ENCODE measurements around the gene MED26. TPM values are rescaled to one million over a fixed set of nuclear protein-coding genes. Genes with fewer than 3 reads are reported as not detected.

Gene MED26
- total and polyA plus RNA-seq, 10 of the 15 experiments (the other 5 are each of a cell fraction or from before 2014, with no cell fraction given): 1.1 to 21.4 (median 9.7) TPM

DNA sequence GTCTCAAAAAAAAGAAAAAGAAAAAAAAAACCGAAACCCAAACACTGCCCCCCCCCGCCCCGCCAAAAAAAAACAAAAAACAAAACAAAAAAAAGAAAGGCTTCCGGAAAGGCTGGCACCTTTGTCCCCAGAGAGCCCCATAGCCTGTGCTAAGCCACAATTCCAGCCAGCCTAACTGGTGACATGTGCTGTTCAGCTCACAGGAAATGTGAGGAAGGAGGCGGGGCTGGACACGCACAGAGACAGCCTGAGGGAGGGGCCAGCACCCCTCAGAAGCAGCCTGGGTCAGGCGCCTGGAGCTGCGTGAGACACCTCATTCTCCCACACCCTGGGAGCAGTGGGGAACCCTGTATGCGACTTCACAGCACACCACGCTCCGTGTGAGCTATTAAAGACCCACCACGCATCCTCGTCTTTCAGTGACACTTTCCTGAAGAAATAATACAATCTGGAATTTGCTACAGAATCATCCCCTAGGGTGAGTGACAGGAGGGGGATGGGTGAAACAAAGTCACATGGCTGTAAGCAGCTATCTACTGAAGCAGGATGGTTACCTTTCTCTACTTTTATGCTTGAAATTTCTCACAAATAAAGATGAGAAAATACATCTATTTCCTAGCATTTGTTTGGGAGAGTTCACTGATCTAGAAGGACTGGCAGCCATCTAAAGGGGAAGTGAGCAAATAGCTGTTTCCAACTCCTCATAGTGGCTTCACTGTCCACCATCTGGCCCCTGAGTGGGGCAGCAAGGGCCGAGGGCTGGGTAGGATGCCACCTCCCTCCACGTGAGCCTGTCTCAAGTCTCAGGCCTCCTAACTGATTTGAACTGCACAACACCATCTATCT lies 43.5 kb downstream of the MED26 start (continued):
- TF ChIP-seq, protein P1, sequence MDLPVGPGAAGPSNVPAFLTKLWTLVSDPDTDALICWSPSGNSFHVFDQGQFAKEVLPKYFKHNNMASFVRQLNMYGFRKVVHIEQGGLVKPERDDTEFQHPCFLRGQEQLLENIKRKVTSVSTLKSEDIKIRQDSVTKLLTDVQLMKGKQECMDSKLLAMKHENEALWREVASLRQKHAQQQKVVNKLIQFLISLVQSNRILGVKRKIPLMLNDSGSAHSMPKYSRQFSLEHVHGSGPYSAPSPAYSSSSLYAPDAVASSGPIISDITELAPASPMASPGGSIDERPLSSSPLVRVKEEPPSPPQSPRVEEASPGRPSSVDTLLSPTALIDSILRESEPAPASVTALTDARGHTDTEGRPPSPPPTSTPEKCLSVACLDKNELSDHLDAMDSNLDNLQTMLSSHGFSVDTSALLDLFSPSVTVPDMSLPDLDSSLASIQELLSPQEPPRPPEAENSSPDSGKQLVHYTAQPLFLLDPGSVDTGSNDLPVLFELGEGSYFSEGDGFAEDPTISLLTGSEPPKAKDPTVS (IDR thresholded peaks at IDR 0.05; ENCODE audit: low read depth, low read length): no peak
- no peak for TF ChIP-seq IRF4 (IDR thresholded peaks at IDR 0.05; ENCODE audit: low read depth, low read length)
- TF ChIP-seq, protein P2, sequence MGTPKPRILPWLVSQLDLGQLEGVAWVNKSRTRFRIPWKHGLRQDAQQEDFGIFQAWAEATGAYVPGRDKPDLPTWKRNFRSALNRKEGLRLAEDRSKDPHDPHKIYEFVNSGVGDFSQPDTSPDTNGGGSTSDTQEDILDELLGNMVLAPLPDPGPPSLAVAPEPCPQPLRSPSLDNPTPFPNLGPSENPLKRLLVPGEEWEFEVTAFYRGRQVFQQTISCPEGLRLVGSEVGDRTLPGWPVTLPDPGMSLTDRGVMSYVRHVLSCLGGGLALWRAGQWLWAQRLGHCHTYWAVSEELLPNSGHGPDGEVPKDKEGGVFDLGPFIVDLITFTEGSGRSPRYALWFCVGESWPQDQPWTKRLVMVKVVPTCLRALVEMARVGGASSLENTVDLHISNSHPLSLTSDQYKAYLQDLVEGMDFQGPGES (IDR thresholded peaks at IDR 0.05): no peak
- peak; percentile 31; the same call in 1 of the 2 replicates for TF ChIP-seq SREBF2 (IDR thresholded peaks at IDR 0.05; ENCODE audit: low read length)
- TF ChIP-seq RB1 (IDR thresholded peaks at IDR 0.05; ENCODE audit: borderline replicate concordance): 0 out of 2 replicates have a peak, but pooled peaks have one; percentile 60
- TF ChIP-seq, protein P3, sequence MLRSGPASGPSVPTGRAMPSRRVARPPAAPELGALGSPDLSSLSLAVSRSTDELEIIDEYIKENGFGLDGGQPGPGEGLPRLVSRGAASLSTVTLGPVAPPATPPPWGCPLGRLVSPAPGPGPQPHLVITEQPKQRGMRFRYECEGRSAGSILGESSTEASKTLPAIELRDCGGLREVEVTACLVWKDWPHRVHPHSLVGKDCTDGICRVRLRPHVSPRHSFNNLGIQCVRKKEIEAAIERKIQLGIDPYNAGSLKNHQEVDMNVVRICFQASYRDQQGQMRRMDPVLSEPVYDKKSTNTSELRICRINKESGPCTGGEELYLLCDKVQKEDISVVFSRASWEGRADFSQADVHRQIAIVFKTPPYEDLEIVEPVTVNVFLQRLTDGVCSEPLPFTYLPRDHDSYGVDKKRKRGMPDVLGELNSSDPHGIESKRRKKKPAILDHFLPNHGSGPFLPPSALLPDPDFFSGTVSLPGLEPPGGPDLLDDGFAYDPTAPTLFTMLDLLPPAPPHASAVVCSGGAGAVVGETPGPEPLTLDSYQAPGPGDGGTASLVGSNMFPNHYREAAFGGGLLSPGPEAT (IDR thresholded peaks at IDR 0.05; ENCODE audit: low read depth): peak; percentile 93
- TF ChIP-seq, protein P4, sequence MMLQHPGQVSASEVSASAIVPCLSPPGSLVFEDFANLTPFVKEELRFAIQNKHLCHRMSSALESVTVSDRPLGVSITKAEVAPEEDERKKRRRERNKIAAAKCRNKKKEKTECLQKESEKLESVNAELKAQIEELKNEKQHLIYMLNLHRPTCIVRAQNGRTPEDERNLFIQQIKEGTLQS (IDR thresholded peaks at IDR 0.05; ENCODE audit: borderline replicate concordance, extremely low read depth, low read depth, low read length): no peak
- peak; percentile 93 for TF ChIP-seq BHLHE40 (IDR thresholded peaks at IDR 0.05; ENCODE audit: borderline replicate concordance in 1 of 2, low read depth in 2 of 2, low read length in 1 of 2)
- TF ChIP-seq CREM (IDR thresholded peaks at IDR 0.05; ENCODE audit: low read depth): peak; percentile 61
- TF ChIP-seq NR2F1 (conservative IDR thresholded peaks at IDR 0.05): peak; percentile 28; the same call in 1 of the 2 replicates
- TF ChIP-seq, protein P5, sequence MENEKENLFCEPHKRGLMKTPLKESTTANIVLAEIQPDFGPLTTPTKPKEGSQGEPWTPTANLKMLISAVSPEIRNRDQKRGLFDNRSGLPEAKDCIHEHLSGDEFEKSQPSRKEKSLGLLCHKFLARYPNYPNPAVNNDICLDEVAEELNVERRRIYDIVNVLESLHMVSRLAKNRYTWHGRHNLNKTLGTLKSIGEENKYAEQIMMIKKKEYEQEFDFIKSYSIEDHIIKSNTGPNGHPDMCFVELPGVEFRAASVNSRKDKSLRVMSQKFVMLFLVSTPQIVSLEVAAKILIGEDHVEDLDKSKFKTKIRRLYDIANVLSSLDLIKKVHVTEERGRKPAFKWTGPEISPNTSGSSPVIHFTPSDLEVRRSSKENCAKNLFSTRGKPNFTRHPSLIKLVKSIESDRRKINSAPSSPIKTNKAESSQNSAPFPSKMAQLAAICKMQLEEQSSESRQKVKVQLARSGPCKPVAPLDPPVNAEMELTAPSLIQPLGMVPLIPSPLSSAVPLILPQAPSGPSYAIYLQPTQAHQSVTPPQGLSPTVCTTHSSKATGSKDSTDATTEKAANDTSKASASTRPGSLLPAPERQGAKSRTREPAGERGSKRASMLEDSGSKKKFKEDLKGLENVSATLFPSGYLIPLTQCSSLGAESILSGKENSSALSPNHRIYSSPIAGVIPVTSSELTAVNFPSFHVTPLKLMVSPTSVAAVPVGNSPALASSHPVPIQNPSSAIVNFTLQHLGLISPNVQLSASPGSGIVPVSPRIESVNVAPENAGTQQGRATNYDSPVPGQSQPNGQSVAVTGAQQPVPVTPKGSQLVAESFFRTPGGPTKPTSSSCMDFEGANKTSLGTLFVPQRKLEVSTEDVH (IDR thresholded peaks at IDR 0.05; ENCODE audit: low read depth, partially characterized antibody): peak; percentile 47
- TF ChIP-seq RAD51 (IDR thresholded peaks at IDR 0.05): peak; percentile 84
- TF ChIP-seq EED (IDR thresholded peaks at IDR 0.05; ENCODE audit: low read depth): peak; percentile 45; the same call in 1 of the 2 replicates
- TF ChIP-seq, protein P6, sequence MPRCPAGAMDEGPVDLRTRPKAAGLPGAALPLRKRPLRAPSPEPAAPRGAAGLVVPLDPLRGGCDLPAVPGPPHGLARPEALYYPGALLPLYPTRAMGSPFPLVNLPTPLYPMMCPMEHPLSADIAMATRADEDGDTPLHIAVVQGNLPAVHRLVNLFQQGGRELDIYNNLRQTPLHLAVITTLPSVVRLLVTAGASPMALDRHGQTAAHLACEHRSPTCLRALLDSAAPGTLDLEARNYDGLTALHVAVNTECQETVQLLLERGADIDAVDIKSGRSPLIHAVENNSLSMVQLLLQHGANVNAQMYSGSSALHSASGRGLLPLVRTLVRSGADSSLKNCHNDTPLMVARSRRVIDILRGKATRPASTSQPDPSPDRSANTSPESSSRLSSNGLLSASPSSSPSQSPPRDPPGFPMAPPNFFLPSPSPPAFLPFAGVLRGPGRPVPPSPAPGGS (IDR thresholded peaks at IDR 0.05; ENCODE audit: borderline replicate concordance, insufficient read depth, low read depth, low read length, poor library complexity, severe bottlenecking): peak; percentile 91
- no peak for TF ChIP-seq SUPT20H (IDR thresholded peaks at IDR 0.05; ENCODE audit: borderline replicate concordance, control insufficient read depth, low read depth, low read length)
- no peak for TF ChIP-seq CBX3 (IDR thresholded peaks at IDR 0.05; ENCODE audit: borderline replicate concordance, low read depth)

Data from GM12878 (cell line).